ENCODE data around the gene ELAVL2.

Gene ELAVL2

DNA sequence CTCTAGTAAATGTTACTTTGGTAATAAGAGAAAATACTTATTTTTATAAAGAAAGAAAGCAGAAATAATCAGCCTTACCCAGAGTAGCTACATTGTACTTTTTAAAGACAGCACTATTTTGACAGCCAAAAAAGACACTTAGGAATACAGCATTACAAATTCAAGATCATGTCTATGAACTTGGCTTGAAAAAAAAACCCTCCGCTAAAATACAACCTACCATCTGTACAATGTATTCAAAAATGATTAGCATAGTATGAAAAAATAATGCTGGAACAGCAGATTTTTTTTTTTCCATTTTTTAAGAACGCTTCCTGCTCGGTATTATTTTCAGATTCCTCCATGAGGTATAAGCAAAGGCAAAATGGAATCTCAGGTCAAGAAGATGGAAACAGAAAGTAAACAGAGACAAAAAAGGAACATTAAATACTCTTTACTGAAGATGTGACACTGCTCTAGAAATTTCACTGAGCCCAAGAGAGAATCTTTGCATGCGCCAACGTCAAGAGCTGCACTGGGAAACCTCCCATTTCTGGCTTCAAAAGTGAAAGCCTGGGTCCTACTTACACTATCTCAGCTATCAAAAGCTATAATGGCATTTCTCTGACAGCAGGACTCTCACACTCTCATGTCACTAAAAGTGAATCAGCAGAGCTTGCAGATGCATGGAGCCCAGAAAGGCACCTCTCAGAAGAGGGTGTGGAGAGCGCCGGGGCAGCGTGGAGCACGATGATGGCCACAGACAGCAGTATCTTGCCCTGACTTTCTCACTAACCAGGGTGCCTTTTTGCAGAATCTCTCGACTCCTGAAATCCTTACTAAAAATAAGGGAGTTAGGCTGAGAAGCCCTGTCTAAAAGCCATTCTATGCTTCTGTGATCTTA is 167.4 kb downstream of the ELAVL2 start:
- no peak for DNase-seq

DNA sequence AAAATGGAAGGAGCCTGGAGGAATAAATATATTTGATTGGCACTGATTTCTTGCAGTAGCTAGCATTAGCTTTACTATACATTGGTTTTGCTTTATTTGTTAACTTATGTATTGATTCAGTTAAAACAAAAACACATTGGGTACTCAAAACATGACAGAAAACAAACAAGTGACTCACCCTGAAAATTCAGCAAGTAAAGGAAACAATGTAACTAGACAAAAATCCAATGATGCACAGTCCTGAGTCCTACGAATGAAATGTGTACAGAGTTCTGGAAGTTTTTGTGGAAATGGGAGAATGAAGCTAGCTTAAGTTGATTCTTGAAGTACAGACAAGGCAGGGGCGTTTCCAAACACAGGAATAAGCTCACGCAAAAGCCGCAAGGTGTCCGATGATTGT is 175.0 kb downstream of the ELAVL2 start:
- no peak for DNase-seq

DNA sequence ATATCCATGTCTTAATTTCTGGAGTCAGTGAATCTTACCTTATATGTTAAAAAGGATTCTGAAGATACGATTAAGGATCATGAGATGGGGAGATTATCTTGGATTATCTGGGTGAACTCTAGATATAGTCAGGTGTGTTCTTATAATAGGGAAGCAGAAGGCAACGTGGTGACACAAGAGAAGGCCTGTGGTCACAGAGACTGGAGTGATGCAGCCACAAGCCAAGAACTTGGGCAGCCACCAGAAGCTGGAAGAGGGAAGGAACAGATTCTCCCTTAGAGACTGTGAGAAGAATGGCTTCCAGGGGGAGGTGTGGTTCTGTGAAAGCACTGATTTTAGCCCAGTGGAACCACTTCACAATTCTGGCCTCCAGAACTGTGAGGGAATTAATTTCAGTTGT is 177.4 kb downstream of the ELAVL2 start:
- no peak for DNase-seq

DNA sequence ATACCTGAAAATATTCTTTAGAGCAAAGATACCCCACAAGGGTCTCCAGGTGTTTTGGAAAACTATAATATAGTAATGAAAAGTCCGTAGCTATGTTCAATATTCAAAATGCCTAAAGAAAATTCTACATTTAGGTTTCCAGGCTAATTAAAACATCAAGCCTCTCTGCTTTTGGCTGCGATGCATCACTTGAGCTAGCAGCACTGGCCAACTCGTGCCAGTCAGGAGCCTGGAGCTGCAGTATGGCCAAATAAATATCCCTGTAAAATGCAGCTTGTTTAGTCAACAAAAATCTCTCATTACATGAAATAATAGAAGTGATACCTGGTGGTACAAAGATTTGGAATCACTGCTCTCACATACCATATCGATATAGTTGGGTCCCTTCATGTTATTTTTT is 181.1 kb downstream of the ELAVL2 start:
- no peak for DNase-seq

DNA sequence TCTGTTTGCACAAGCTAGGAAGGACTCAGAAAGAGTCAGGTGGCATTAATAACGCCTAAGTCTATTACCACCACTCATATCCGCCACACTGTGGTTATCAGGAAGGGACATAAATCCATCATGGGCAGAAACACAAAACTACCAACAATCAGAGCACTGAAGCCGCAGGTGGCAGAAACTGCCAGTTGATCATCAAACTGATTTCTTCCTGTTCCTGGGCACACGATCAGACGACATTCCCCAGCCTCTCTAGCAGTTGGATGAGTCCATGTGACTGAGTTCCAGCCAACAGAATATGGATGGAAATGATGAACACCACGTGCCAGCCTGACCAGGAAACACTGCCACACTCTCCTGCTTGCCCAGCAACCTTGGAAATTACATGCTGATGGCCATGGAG is 181.7 kb downstream of the ELAVL2 start:
- no peak for DNase-seq

DNA sequence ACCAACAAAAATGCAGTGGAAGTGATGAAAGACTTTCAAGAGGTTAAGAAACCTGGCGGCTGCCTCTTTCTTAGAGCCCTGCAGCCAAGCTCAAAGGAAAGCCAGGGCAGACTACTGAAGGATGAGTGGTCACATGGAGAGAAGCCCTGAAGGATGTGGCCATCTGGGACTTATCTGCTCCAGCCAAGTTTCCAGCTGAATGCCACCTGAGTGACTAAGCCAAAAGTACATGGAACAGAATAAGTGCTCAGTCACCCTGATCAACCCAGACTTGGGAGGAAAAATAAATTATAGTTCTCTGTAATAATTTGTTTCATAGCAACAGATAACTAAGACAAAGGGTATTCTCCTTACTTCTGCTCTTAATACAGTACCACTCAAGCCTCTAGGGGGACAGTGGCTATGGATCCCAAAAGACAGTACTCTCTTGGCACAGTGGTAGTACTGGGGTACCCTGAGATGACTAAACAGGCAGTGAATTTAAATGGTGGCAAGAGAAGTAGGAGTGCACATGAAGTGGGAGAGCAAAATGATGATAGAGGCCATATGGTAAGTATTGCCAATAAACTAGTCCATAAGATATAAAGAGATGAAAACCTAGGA is 182.3 kb downstream of the ELAVL2 start:
- no peak for DNase-seq

All from SHP77 treated with DMSO at 0.1 percent for 48 hours (cell line).